WTC11 (cell line): ENCODE results near the gene BTF3. TPM values are rescaled to one million over a fixed set of nuclear protein-coding genes. Genes with fewer than 3 reads are reported as not detected.
"Not testable (repeated sequence)": the region's sequence is repeated elsewhere in the genome, so short reads cannot be mapped to it uniquely, and the experiment has no call there.

Source experiments
- ATAC-seq: fragments of 200-7000 bp; cut with Tn5 transposase; 2 replicates; pipeline ENCODE4 v1.10.0; 2021; ENCODE audit warnings: mild to moderate bottlenecking, moderate library complexity
- CTCF ChIA-PET: fragments of 300-600 bp; sonication (Branson Sonifier 250); formaldehyde crosslinking; loops from one replicate; lab custom pipeline; 2021; ENCODE audit warnings: antibody characterized with exemption; lab: Charles Lee
- POLR2A ChIA-PET: fragments of 350-600 bp; sonication (Branson Sonifier 250); formaldehyde crosslinking; loops from one replicate; lab custom pipeline; 2021; ENCODE audit warnings: antibody characterized with exemption; lab: Charles Lee
- DNase-seq: peaks from one replicate; pipeline ENCODE4 v3.0.0; 2021; ENCODE audit warnings: low spot score
- H3K27ac Mint-ChIP-seq: 2 replicates; pipeline ENCODE4 v1.8.0; 2021; ENCODE audit warnings: mixed read lengths
- H3K27me3 Mint-ChIP-seq: 2 replicates; pipeline ENCODE4 v1.8.0; 2021; ENCODE audit warnings: low read depth, mild to moderate bottlenecking, moderate library complexity, mixed read lengths
- H3K36me3 Mint-ChIP-seq: 2 replicates; pipeline ENCODE4 v1.8.0; 2021; ENCODE audit warnings: mixed read lengths
- H3K4me1 Mint-ChIP-seq: 2 replicates; pipeline ENCODE4 v1.8.0; 2022; ENCODE audit warnings: mixed read lengths
- H3K4me3 Mint-ChIP-seq: 2 replicates; pipeline ENCODE4 v1.8.0; 2021; ENCODE audit warnings: mild to moderate bottlenecking, moderate library complexity, mixed read lengths
- H3K9me3 Mint-ChIP-seq: 2 replicates; pipeline ENCODE4 v1.8.0; 2021; ENCODE audit warnings: mixed read lengths
- AR ChIP-seq: fragments of 250-450 bp; sonication (Bioruptor Pico); IDR thresholded peaks from 2 replicates; pipeline ENCODE4 v1.9.0; 2021; ENCODE audit warnings: mild to moderate bottlenecking
- CREB1 ChIP-seq: sonication (generic); formaldehyde crosslinking; IDR thresholded peaks from 2 replicates; pipeline ENCODE4 v1.8.0; 2023; ENCODE audit warnings: mild to moderate bottlenecking, missing genetic modification reagents
- CTCF ChIP-seq: fragments of 200-600 bp; IDR thresholded peaks from 2 replicates; pipeline ENCODE4 v1.8.0; 2022; ENCODE audit warnings: antibody characterized with exemption
- ERG ChIP-seq: fragments of 250-450 bp; sonication (Bioruptor Pico); IDR thresholded peaks from 2 replicates; pipeline ENCODE4 v1.8.0; 2021; ENCODE audit warnings: mild to moderate bottlenecking
- FOXP1 ChIP-seq: sonication (generic); formaldehyde crosslinking; IDR thresholded peaks from 2 replicates; pipeline ENCODE4 v1.8.0; 2022; ENCODE audit warnings: missing genetic modification reagents, mild to moderate bottlenecking, moderate library complexity, borderline replicate concordance
- FOXP4 ChIP-seq: sonication (generic); formaldehyde crosslinking; IDR thresholded peaks from 2 replicates; pipeline ENCODE4 v1.8.0; 2022; ENCODE audit warnings: mild to moderate bottlenecking, missing genetic modification reagents
- GTF2I ChIP-seq: fragments of 250-450 bp; sonication (Bioruptor Pico); conservative IDR thresholded peaks from 2 replicates; pipeline ENCODE4 v1.4.0; 2021; ENCODE audit warnings: mild to moderate bottlenecking
- IRF1 ChIP-seq: sonication (generic); formaldehyde crosslinking; IDR thresholded peaks from 2 replicates; pipeline ENCODE4 v1.8.0; 2023; ENCODE audit warnings: missing genetic modification reagents
- JUN ChIP-seq: sonication (generic); formaldehyde crosslinking; IDR thresholded peaks from 2 replicates; pipeline ENCODE4 v1.8.0; 2023; ENCODE audit warnings: mild to moderate bottlenecking, missing genetic modification reagents
- MXD4 ChIP-seq: fragments of 250-450 bp; sonication (Bioruptor Pico); IDR thresholded peaks from 2 replicates; pipeline ENCODE4 v1.8.0; 2021; ENCODE audit warnings: mild to moderate bottlenecking, moderate library complexity, borderline replicate concordance
- SMAD4 ChIP-seq: sonication (generic); formaldehyde crosslinking; IDR thresholded peaks from 2 replicates; pipeline ENCODE4 v1.8.0; 2022; ENCODE audit warnings: mild to moderate bottlenecking, missing genetic modification reagents
- SP1 ChIP-seq: sonication (generic); formaldehyde crosslinking; conservative IDR thresholded peaks from 2 replicates; pipeline ENCODE4 v1.8.1; 2022; ENCODE audit warnings: missing genetic modification reagents
- ZNF671 ChIP-seq: fragments of 250-450 bp; sonication (Bioruptor Pico); IDR thresholded peaks from 2 replicates; pipeline ENCODE4 v1.8.0; 2021; ENCODE audit warnings: mild to moderate bottlenecking
- ZSCAN18 ChIP-seq: fragments of 250-450 bp; sonication (Bioruptor Pico); IDR thresholded peaks from 2 replicates; pipeline ENCODE4 v2.1.2; 2022; ENCODE audit warnings: mild to moderate bottlenecking, moderate library complexity
- total RNA-seq: library from RNA; stranded (reverse); gene quantifications from 3 replicates; pipeline ENCODE4 v1.2.3, GENCODE V29; 2021

The BTF3 gene
- total RNA-seq, 1 experiment from 2014 or later: 736 TPM

GRCh38 chr5:73454379-73455036, 43.7 kb upstream of the BTF3 start:
- peak; percentile 83 for DNase-seq
- H3K27ac Mint-ChIP-seq: peak overlapping the region; percentile 70
- no peak overlapping the region for H3K4me3 Mint-ChIP-seq
- TF ChIP-seq SP1 (CRISPR knock-in tag) (0 out of 2 replicates have a peak, but pooled peaks have one; percentile 31), ZNF671 (CRISPR knock-in tag) (no peak), CREB1 (CRISPR knock-in tag) (no peak), SMAD4 (CRISPR knock-in tag) (no peak), CTCF (peak; percentile 48; the same call in 1 of the 2 replicates), GTF2I (CRISPR knock-in tag) (no peak), ZSCAN18 (no peak)
- peaks cover 25% of the 10 kb centered on the region for H3K4me1 Mint-ChIP-seq
- POLR2A ChIA-PET: interaction anchor here (0.6 to 0.8 kb wide), 3 partner anchors 9 to 45 kb away, joined by 3 read pairs; no protein-coding TSS in a partner anchor
- H3K27me3 Mint-ChIP-seq: peaks cover 49% of the 10 kb centered on the region
- H3K36me3 Mint-ChIP-seq: no peaks in the 10 kb centered on the region
- peaks cover 8% of the 10 kb centered on the region for H3K9me3 Mint-ChIP-seq
- CTCF ChIA-PET: interaction anchor here (0.6 to 1.7 kb wide), 27 partner anchors 11 to 253 kb away, joined by 3 to 18 read pairs (median 4); partner anchors contain the start of gene BTF3
- ATAC-seq: peak; percentile 93

- POLR2A ChIA-PET, H3K36me3 Mint-ChIP-seq, DNase-seq, ATAC-seq, H3K27ac Mint-ChIP-seq, H3K4me3 Mint-ChIP-seq: not testable (repeated sequence)
- peaks cover 30% of the 10 kb centered on the region for H3K27me3 Mint-ChIP-seq
- H3K4me1 Mint-ChIP-seq: peaks cover 21% of the 10 kb centered on the region
- CTCF ChIA-PET: interaction anchor here (0.8 kb wide), 1 partner anchor 81 kb away, joined by 3 read pairs; no protein-coding TSS in a partner anchor
- H3K9me3 Mint-ChIP-seq: peaks cover 12% of the 10 kb centered on the region
These were observed 41.8 kb upstream of the BTF3 start for GRCh38 chr5:73456462-73456861.

GRCh38 chr5:73459366-73459765, 38.9 kb upstream of the BTF3 start:
- Mint-ChIP-seq H3K4me1 (peaks cover 17% of the 10 kb centered on the region), H3K9me3 (peaks cover 18% of the 10 kb centered on the region), H3K27me3 (peaks cover under 1% of the 10 kb centered on the region), H3K4me3 (no peak overlapping the region), H3K27ac (no peak overlapping the region), H3K36me3 (peaks cover 5% of the 10 kb centered on the region)
- no peak for DNase-seq
- no peak for ATAC-seq
- TF ChIP-seq FOXP1 (CRISPR knock-in tag): no peak
- no peak for TF ChIP-seq MXD4
- TF ChIP-seq ERG (CRISPR knock-in tag): no peak
- no peak for TF ChIP-seq AR (CRISPR knock-in tag)
- TF ChIP-seq IRF1 (CRISPR knock-in tag): no peak
- no peak for TF ChIP-seq FOXP4
- TF ChIP-seq JUN (CRISPR knock-in tag): no peak
- ChIA-PET POLR2A (no interaction called here), CTCF (interaction anchor here (0.6 to 1.6 kb wide), 2 partner anchors 156 to 813 kb away, joined by 4 read pairs; no protein-coding TSS in a partner anchor)
